Left lobe of liver (tissue), 2 donors: ENCODE results near the gene NEURL1B. TPM values are rescaled to one million over a fixed set of nuclear protein-coding genes. Genes with fewer than 3 reads are reported as not detected.

Source experiments
- ATAC-seq: fragments of 200-7000 bp; cut with Tn5 transposase; one replicate; pipeline ENCODE4 v1.9.1; 2020; ENCODE audit warnings: mild to moderate bottlenecking, moderate library complexity
- DNase-seq: peaks from one replicate; pipeline ENCODE4 v3.0.0-alpha.2; 2020; ENCODE audit warnings: low spot score
- total RNA-seq: library from RNA; stranded (reverse); gene quantifications from one replicate; pipeline ENCODE4 v1.2.1, GENCODE V29; 2021
- donor health status: DM: no; HTN: no; CAD: no; lungs with moderate emphysema.
- donor health status: DM: no; HTN: yes; CAD: no.

Gene NEURL1B
- total RNA-seq, 1 donor from 2014 or later = 9.5 TPM

- ATAC-seq = no peak
- DNase-seq = no peak
These were observed 86.5 kb downstream of the NEURL1B start for GRCh38 chr5:172727551-172727950.

DNA sequence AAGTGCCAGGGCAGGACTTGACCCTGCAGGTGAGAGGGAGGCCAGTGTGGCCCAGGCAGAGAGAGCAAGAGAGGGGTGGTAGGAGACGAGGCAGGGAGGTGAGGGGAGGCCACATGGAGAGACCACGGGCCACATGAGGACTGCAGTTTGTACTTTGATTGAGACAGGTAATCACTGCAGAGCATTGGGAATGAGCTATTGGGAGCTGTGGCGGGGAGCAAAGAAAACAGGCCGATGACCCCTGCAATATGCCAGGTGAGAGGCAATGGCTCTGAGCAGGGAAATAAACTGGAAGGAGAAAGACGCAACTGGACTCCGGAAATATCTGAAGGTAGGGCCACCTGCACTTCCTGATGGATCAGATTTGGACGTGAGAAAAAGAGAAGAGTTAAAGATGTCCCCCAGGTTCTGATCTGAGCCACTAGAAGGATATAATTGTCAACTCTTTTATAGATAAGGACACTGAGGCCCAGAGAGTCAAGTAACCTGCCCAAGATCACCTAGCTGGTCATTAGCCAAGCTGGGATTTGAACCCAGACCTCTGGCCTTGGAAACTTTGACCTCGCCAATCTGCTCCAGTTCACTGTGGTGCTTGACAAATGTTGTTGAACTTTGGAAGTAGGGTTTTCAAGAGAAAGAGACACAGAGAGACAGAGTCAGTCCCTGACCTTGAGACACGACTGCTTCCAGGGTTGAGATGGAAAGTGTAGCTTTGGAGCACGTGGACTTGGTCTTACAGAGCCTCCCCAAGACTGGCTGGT lies 87.6 kb downstream of the NEURL1B start:
- ATAC-seq = peak; percentile 20
- DNase-seq = no peak

- ATAC-seq (no peak), DNase-seq (no peak)
These were observed 88.5 kb downstream of the NEURL1B start for GRCh38 chr5:172729588-172729987.

GRCh38 chr5:172730222-172730621 lies 89.2 kb downstream of the NEURL1B start:
- DNase-seq = no peak
- no peak for ATAC-seq

DNA sequence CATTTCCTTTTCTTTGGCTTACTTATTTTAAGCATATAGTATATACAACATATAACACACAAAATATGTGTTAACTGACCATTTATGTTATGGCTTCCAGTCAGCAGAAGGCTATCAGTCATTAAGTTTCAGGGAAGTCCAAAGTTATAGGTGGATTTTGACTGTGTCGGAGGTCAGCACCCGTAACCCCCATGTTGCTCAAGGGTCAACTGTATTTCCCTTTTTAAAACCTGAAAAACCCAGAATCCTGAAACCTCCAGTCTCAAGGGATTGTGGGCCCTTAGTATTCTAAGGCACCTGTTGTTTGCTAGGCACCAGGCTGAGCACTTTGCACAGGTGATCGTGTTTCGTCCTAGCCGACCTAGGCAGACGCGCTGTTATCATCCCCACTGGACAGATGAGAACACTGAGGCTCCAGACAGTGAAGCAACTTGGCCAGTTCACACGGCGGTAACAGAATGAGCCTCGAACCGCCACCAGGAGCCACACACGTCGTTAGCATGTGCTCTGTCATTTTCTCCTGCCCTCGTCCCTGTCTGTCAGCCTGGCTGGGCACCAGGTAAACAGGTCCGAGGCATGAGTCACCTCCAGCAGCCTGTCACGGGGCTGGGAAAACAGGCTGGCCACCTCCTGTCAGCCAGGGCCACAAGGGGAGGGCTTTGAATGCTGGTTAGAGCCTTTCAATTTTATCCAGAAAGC lies 90.1 kb downstream of the NEURL1B start:
- ATAC-seq (peak; percentile 74), DNase-seq (peak; percentile 80)

DNA sequence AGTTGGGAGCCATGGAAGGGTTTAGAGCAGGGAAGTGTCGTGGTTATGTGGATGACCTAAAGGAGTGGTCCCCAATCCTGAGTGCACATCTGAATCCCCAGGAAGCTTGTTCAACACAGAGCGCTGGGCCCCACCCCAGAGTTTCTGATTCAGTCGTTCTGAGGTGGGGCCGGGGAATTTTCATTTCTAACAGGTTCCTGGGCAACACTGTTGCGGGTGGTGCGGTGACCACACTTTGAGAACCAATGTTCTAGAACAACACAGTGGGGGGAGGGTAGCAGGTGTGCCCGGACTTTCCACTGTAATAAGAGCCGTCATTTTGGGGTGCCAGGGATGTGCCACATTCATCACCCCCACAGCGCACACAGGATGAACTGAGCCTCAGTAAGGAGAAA lies 90.6 kb downstream of the NEURL1B start:
- ATAC-seq (no peak), DNase-seq (no peak)

DNA sequence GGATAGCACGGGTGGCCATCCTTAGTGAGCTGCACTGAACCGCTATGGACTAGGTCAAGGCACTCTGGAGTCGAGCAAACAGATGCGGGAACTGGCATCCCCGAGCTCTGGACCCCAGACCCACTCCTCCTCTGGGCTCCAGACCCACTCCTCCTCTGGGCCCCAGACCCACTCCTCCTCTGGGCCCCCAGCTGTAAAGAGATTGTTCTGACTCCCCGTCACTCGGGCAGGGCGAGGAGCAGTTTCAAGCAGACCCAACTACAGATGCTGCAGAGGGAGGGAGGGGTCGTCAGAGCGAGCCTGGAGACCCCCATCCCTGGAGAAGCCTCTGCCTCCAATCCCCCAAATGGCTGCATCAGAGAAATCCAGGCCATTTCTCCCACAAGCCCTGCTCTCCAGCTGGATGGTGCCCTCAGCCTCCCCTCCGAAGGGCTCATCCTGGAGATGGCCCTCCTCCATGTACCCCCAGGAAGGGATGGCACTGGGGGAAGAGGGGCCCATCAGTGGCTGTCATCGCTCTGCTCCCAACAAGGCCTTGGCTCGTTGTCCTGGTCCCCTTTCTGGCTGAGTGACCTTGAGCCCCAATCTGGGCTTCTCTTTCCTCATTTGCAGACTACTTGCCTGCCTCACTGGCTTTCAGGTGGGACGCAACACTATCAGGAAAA lies 91.3 kb downstream of the NEURL1B start:
- ATAC-seq (no peak), DNase-seq (no peak)

DNA sequence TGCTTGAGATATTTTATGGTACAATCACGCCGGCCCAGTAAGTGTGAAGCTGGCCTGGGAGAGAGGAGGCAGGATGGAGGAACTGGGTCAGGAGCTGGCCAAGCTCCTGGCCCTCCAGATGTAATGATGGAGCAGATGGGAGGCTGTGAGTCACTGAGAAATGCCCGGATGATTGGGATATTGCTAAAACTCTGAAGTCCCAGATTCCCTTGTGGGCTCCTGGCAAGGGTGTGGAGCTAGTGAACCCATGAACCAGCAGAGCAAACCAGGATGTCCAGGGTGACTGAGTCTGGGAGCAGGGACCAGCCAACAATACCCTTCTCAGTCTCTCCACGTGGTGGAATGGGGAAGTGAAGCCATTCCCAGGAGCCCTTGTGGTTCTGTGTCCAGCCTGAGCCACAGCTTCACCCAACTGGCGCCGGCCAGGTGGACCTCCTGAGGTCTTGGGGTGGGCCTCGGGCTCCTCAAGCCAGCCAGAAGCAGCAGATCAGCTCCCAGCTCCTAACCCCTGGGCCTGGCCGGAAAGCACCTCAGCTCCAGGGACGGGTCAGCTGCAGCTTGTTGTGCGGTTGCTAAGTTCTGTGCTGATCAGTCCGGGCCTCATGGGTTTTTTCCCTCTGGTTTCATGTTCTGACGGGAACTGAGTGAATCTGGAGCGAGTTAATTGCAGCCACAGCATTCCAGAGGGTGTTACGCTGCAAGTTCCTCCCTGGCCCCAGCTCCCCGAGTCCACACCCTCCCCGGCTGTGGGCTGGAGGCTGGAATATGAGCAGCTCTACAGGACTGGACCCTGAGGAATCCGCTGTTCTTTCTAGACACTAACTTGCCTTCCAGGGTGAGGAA lies 92.3 kb downstream of the NEURL1B start:
- ATAC-seq (peak; percentile 46), DNase-seq (no peak)

DNA sequence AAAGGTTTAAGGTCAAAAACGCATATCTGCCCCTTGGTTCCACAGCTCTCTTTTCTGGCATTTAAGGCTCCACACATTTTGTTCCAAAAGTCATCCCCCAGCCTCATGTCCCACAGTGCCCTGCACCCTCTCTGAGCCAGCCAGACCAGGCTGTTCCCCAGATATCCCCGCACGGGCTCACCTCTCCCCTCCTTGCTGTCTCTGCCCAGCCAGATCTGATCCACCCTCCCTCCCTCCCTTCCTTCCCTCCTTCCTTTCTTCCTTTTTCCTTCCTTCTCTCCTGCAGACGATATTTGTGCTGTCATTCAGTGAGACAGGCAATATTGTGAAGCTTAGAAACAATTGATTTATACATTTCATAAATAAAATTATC lies 92.9 kb downstream of the NEURL1B start:
- DNase-seq = no peak
- ATAC-seq = no peak

- no peak for ATAC-seq
These were observed 94.2 kb downstream of the NEURL1B start for GRCh38 chr5:172735141-172735831.

GRCh38 chr5:172736508-172737135 lies 95.6 kb downstream of the NEURL1B start:
- ATAC-seq = no peak
- DNase-seq = no peak

More at GRCh38 chr5:172735141-172735831, 94.2 kb downstream of the NEURL1B start:
- DNase-seq = no peak

DNA sequence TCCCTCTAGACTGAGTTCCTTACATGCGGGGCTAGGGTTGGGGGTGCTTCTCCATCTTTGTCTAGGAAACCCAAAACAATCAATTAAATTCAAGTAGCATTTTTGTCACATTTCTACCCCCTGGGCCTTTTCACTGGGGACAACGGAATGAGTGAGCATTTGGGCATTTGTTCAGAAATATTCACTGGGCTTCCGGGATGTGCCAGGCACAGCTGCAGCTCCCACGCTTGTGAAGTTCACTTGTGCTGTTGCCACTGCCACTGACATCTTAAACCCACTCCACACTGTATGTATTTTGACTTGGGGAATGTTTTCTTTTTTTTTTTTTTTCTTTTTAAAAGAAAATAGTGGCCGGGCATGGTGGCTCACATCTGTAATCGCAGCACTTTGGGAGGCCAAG lies 98.3 kb downstream of the NEURL1B start:
- DNase-seq (no peak), ATAC-seq (no peak)

DNA sequence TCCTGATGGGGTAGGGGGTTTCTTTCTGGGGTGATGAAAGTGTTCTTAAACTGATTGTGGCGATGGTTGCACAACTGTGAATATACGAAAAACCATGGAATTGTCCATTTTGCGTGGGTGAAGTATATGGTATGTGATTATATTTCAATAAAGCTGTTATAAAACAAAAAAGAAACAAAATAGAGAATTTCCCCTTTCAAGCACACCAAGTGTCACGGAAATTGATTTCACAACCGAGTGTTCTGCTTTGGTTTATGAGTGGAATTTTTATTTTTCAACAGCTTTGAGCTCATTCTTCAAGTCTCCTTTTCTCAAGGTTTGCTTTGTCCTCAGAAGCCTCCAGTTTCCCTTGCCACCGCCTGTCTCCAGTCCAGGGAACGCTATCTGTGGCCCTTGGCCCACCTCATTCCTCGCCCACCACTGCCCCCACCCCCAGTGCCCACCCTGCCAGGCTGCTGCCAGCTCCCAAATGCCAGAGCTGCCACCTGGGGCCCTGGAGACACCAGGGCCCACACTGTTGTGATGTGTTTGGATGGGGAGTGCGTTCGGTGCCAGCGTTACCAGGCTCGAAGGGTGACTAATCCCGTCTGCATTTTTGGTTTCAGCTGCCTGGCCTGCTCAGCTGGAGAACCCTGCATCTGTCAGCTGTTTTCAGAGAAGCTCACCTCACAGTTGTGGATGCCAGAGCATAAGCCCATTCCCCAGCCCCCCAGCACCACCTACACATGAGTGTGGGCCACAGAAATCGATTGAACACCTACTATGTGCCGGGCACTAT lies 99.6 kb downstream of the NEURL1B start:
- ATAC-seq (no peak), DNase-seq (no peak)

Other genes with a start within 250 kb of the NEURL1B start
- gene SH3PXD2B, start 186.7 kb upstream of the NEURL1B start, total RNA-seq = 3.8 TPM
- gene DUSP1, start 129.9 kb downstream of the NEURL1B start, total RNA-seq = 145 TPM
- 158 TPM for gene ERGIC1, start 193.0 kb downstream of the NEURL1B start, total RNA-seq